ENCODE data around the gene ABHD1.

The ABHD1 gene

DNA sequence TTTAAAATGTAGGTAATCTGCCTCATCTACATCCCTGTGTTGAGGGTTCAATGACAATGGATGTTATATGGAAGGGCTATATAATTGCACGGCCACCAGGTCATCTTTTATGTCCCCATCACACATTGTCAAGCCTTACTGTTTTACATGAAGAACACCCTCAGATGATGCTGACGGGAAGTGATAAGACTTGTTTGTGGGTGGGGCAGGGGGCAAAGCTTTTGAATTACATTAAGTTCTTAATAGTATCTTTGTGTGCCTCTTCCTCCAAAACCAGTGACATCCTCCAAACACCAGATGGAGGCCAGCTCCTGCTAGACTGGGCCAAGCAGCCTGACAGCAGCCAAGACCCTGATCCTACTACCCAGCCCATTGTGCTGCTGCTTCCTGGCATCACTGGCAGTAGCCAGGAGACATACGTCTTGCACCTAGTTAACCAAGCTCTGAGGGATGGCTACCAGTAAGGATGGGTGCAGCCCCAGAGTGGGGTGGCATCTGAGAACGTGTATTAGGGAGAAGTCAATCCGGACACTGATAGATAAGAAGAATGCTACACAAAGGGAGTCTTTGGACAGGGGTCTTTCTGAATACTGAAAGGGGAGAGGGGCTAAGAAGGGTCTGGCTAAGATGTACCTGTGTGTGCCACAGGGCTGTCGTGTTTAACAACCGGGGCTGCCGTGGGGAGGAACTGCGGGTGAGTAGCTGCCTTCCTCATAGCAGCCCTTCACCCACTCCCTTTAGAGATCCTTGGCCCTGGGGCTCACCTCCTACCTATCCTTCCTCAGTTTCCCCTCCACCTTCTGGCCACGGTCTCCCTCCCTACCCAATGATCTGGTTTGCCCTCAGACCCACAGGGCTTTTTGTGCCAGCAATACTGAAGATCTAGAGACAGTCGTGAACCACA lies 5.3 kb downstream of the ABHD1 start (continued):
- TF ChIP-seq, protein P1, sequence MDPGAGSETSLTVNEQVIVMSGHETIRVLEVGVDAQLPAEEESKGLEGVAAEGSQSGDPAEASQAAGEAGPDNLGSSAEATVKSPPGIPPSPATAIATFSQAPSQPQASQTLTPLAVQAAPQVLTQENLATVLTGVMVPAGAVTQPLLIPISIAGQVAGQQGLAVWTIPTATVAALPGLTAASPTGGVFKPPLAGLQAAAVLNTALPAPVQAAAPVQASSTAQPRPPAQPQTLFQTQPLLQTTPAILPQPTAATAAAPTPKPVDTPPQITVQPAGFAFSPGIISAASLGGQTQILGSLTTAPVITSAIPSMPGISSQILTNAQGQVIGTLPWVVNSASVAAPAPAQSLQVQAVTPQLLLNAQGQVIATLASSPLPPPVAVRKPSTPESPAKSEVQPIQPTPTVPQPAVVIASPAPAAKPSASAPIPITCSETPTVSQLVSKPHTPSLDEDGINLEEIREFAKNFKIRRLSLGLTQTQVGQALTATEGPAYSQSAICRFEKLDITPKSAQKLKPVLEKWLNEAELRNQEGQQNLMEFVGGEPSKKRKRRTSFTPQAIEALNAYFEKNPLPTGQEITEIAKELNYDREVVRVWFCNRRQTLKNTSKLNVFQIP (CRISPR knock-in tag; IDR thresholded peaks at IDR 0.05; ENCODE audit: borderline replicate concordance, low read depth) = no peak

DNA sequence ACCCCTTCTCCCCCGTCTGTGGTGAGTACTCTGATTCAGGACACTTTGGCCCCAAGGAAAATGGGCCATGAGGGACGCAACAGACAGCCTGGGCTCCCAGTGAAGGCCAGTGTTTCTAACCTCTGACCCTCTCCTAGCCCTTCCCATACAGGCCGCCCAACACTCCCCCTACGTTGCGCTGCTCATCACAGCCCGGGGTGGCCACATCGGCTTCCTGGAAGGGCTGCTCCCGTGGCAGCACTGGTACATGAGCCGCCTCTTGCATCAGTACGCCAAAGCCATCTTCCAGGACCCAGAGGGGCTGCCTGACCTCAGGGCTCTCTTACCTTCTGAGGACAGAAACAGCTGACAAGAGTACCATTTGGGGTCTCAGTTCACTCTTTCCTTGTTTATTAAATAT lies 6.8 kb downstream of the ABHD1 start:
- TF ChIP-seq ZC3H10 (CRISPR knock-in tag; IDR thresholded peaks at IDR 0.05) (no peak), TCF4 (CRISPR knock-in tag; IDR thresholded peaks at IDR 0.05; ENCODE audit: borderline replicate concordance) (no peak), PPARA (CRISPR knock-in tag; IDR thresholded peaks at IDR 0.05; ENCODE audit: borderline replicate concordance) (no peak)
- ATAC-seq = no peak

DNA sequence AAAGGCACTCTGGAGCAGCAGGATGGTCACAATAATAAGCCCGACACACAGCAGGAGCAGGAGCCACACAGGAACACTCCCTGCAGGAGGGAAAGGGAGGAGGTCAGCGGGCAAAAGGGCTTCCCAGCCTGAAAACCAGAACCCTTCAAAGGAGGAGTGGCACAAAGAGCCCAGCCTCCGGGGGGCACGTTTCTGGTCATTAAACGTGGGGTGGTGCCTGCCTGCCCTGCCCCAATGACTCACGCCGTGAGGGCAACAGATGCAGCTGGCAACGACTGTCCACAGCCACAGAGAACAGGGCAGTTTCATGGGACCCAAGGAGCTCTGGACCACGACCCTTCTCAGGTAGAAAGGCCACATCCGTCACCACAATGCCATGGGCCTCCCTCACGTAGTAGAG lies 7.8 kb downstream of the ABHD1 start:
- ATAC-seq = no peak
- TF ChIP-seq TOX (CRISPR knock-in tag; IDR thresholded peaks at IDR 0.05; ENCODE audit: borderline replicate concordance) (no peak), OSR1 (CRISPR knock-in tag; IDR thresholded peaks at IDR 0.05) (no peak), ZFP3 (CRISPR knock-in tag; IDR thresholded peaks at IDR 0.05) (no peak), ISL1 (CRISPR knock-in tag; IDR thresholded peaks at IDR 0.05) (no peak), ZNF8 (CRISPR knock-in tag; IDR thresholded peaks at IDR 0.05) (no peak), ZFP30 (CRISPR knock-in tag; IDR thresholded peaks at IDR 0.05) (no peak), ESRRG (CRISPR knock-in tag; IDR thresholded peaks at IDR 0.05) (no peak), ZC3H10 (CRISPR knock-in tag; IDR thresholded peaks at IDR 0.05) (no peak), TCF4 (CRISPR knock-in tag; IDR thresholded peaks at IDR 0.05; ENCODE audit: borderline replicate concordance) (no peak), SNAI2 (CRISPR knock-in tag; IDR thresholded peaks at IDR 0.05) (no peak)
- TF ChIP-seq, protein P2, sequence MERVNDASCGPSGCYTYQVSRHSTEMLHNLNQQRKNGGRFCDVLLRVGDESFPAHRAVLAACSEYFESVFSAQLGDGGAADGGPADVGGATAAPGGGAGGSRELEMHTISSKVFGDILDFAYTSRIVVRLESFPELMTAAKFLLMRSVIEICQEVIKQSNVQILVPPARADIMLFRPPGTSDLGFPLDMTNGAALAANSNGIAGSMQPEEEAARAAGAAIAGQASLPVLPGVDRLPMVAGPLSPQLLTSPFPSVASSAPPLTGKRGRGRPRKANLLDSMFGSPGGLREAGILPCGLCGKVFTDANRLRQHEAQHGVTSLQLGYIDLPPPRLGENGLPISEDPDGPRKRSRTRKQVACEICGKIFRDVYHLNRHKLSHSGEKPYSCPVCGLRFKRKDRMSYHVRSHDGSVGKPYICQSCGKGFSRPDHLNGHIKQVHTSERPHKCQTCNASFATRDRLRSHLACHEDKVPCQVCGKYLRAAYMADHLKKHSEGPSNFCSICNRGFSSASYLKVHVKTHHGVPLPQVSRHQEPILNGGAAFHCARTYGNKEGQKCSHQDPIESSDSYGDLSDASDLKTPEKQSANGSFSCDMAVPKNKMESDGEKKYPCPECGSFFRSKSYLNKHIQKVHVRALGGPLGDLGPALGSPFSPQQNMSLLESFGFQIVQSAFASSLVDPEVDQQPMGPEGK (CRISPR knock-in tag; IDR thresholded peaks at IDR 0.05; ENCODE audit: borderline replicate concordance) = no peak
- TF ChIP-seq, protein P3, sequence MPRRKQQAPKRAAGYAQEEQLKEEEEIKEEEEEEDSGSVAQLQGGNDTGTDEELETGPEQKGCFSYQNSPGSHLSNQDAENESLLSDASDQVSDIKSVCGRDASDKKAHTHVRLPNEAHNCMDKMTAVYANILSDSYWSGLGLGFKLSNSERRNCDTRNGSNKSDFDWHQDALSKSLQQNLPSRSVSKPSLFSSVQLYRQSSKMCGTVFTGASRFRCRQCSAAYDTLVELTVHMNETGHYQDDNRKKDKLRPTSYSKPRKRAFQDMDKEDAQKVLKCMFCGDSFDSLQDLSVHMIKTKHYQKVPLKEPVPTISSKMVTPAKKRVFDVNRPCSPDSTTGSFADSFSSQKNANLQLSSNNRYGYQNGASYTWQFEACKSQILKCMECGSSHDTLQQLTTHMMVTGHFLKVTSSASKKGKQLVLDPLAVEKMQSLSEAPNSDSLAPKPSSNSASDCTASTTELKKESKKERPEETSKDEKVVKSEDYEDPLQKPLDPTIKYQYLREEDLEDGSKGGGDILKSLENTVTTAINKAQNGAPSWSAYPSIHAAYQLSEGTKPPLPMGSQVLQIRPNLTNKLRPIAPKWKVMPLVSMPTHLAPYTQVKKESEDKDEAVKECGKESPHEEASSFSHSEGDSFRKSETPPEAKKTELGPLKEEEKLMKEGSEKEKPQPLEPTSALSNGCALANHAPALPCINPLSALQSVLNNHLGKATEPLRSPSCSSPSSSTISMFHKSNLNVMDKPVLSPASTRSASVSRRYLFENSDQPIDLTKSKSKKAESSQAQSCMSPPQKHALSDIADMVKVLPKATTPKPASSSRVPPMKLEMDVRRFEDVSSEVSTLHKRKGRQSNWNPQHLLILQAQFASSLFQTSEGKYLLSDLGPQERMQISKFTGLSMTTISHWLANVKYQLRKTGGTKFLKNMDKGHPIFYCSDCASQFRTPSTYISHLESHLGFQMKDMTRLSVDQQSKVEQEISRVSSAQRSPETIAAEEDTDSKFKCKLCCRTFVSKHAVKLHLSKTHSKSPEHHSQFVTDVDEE (CRISPR knock-in tag; IDR thresholded peaks at IDR 0.05) = no peak

DNA sequence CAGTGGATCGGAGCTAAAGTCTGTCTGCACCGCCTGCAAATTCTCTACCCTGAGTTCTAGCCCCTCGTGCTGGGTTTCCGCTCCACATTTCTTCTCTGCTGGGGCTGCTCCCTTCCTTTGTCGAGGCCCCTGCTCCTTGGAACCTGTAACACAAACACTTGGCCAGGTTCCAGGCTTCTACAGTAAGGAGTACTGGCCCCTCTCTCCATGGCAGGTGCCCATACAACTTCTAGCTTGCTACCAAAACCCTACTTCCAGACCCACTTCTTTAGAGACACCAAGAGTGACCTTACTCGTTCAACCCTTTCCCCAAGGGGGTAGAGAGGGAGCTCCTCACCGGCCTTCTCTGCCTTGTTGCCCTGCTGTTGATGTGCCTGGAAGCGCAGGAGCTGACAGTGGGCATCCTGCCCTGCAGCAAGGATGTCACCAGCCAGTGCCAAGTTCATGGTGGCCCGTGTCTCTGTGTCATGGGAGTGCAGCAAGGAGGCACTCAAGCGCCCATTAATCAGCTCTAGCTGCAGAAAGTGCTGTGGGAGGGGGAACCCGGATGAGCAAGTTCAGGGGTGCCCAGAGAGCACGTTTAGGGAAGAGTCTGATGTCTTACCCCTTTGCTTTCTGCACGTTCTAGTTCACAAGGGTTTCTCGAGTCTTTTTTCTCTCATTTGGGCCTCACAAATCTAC lies 9.7 kb downstream of the ABHD1 start:
- TF ChIP-seq ZFP3 (CRISPR knock-in tag; IDR thresholded peaks at IDR 0.05) = peak; percentile 74; the same call in 1 of the 2 replicates
- no peak for TF ChIP-seq ESRRG (CRISPR knock-in tag; IDR thresholded peaks at IDR 0.05)
- ATAC-seq = no peak

DNA sequence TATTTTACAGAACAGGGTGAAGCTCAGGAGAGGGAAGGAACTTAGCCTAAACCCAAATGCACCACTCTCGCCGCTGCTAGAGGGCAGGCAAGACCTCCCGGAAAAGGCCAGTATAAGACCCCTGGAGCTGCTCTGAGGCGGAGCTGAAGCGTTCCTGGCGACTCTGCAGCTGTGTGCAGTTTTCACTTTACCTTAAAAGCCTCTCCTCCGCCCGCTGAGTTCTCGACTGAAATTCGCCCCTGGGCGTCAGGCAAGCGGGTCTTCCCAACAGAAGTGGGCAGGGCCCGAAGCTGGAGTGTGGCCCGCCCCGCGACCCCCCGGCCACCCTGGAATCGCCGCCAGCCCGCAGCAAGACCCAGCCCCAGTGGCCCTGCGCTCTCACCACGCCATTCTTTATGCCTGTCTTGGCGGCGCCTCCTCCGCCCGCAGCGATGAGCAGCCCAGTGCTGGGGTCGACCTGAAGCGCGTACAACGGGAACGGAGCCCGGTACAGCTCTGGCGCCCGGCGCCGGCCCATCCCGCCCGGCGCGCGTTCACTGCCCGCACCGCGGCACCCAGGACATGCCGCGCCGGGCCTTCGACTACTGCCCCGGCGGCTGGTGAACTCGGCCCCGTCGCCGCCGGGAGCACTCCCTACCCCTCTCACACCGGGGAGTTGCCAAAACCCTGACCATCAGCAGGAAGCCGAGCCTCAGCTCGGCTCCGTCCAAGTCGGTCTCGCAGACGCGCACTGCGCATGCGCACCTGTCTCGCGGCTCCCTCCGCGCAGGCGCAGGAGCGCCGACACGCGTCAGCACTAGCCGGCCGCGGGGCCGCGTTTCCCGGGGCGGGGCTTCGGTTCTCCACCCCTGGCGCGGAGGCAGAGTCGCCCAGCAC lies 10.5 kb downstream of the ABHD1 start, which contains the start of gene PREB:
PREB (minus strand) TSS at position 732 of the 876 bp plus-strand sequence; CDS start at position 517, 215 bp downstream.
- peak; percentile 97 for ATAC-seq
- TF ChIP-seq, protein P4, sequence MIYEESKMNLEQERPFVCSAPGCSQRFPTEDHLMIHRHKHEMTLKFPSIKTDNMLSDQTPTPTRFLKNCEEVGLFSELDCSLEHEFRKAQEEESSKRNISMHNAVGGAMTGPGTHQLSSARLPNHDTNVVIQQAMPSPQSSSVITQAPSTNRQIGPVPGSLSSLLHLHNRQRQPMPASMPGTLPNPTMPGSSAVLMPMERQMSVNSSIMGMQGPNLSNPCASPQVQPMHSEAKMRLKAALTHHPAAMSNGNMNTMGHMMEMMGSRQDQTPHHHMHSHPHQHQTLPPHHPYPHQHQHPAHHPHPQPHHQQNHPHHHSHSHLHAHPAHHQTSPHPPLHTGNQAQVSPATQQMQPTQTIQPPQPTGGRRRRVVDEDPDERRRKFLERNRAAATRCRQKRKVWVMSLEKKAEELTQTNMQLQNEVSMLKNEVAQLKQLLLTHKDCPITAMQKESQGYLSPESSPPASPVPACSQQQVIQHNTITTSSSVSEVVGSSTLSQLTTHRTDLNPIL (CRISPR knock-in tag; IDR thresholded peaks at IDR 0.05; ENCODE audit: low read depth) = no peak
- TF ChIP-seq, protein P5, sequence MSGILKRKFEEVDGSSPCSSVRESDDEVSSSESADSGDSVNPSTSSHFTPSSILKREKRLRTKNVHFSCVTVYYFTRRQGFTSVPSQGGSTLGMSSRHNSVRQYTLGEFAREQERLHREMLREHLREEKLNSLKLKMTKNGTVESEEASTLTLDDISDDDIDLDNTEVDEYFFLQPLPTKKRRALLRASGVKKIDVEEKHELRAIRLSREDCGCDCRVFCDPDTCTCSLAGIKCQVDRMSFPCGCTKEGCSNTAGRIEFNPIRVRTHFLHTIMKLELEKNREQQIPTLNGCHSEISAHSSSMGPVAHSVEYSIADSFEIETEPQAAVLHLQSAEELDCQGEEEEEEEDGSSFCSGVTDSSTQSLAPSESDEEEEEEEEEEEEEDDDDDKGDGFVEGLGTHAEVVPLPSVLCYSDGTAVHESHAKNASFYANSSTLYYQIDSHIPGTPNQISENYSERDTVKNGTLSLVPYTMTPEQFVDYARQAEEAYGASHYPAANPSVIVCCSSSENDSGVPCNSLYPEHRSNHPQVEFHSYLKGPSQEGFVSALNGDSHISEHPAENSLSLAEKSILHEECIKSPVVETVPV (CRISPR knock-in tag; IDR thresholded peaks at IDR 0.05) = no peak
- TF ChIP-seq ZNF565 (CRISPR knock-in tag; conservative IDR thresholded peaks at IDR 0.05; ENCODE audit: low read depth) (no peak), ZFP30 (CRISPR knock-in tag; IDR thresholded peaks at IDR 0.05) (no peak), ZNF8 (CRISPR knock-in tag; IDR thresholded peaks at IDR 0.05) (no peak), SNAI2 (CRISPR knock-in tag; IDR thresholded peaks at IDR 0.05) (no peak), ZC3H10 (CRISPR knock-in tag; IDR thresholded peaks at IDR 0.05) (no peak), TCF4 (CRISPR knock-in tag; IDR thresholded peaks at IDR 0.05; ENCODE audit: borderline replicate concordance) (no peak), ARNTL (CRISPR knock-in tag; IDR thresholded peaks at IDR 0.05; ENCODE audit: borderline replicate concordance, low read depth) (no peak), BACH2 (CRISPR knock-in tag; IDR thresholded peaks at IDR 0.05; ENCODE audit: borderline replicate concordance) (no peak)
